ENCODE results near the gene PPP1R17.

PPP1R17 gene

DNA sequence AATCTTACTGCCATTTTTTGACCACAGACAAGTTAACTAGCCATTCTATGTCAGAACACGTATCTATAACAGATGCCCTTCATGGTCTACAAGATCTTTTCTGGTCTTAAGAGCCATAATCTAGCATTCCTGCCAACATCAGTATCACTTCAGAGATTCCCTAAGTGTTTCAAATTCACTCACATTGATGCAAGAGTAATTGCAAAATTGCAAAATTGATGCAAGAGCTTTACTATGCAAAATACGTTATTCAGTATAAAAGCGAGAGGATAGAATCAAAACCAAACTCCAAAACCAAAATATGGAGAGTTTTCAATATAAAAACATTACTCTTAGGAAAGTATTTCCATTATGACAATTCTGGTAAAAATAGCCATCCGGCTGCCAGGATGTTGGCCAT is 38.1 kb upstream of the PPP1R17 start:
- no peaks in the 10 kb centered on the region for H3K4me1 ChIP-seq (ENCODE audit: insufficient read depth, low read length, poor library complexity, severe bottlenecking)
- no peaks in the 10 kb centered on the region for H3K9me3 ChIP-seq (ENCODE audit: insufficient read depth, low read depth, low read length)
- no peaks in the 10 kb centered on the region for H4K20me1 ChIP-seq (ENCODE audit: insufficient read depth, low read length, poor library complexity, severe bottlenecking)
- no peaks in the 10 kb centered on the region for H3K36me3 ChIP-seq (ENCODE audit: insufficient read depth, low read length)
- H3K4me2 ChIP-seq (ENCODE audit: low read depth, low read length, poor library complexity, severe bottlenecking) = no peak overlapping the region
- H3F3A ChIP-seq (ENCODE audit: low read depth) = no peaks in the 10 kb centered on the region
- no peak overlapping the region for H2AFZ ChIP-seq (ENCODE audit: low read length)
- no peaks in the 10 kb centered on the region for H3K27me3 ChIP-seq (ENCODE audit: insufficient read depth, low read length, poor library complexity, severe bottlenecking)
- H3K9me2 ChIP-seq (replicated peaks; ENCODE audit: low read depth, low read length) = no peaks in the 10 kb centered on the region
- no peak overlapping the region for H3K4me3 ChIP-seq (ENCODE audit: low read length, poor library complexity, severe bottlenecking)
- no peaks in the 10 kb centered on the region for H3K79me2 ChIP-seq (ENCODE audit: insufficient read depth, low read length)
- no peak overlapping the region for H3K9ac ChIP-seq (ENCODE audit: low read depth, low read length, poor library complexity, severe bottlenecking)
- no peak for TF ChIP-seq EZH2phosphoT487 (IDR thresholded peaks at IDR 0.05; ENCODE audit: borderline replicate concordance)
- TF ChIP-seq, protein P1, sequence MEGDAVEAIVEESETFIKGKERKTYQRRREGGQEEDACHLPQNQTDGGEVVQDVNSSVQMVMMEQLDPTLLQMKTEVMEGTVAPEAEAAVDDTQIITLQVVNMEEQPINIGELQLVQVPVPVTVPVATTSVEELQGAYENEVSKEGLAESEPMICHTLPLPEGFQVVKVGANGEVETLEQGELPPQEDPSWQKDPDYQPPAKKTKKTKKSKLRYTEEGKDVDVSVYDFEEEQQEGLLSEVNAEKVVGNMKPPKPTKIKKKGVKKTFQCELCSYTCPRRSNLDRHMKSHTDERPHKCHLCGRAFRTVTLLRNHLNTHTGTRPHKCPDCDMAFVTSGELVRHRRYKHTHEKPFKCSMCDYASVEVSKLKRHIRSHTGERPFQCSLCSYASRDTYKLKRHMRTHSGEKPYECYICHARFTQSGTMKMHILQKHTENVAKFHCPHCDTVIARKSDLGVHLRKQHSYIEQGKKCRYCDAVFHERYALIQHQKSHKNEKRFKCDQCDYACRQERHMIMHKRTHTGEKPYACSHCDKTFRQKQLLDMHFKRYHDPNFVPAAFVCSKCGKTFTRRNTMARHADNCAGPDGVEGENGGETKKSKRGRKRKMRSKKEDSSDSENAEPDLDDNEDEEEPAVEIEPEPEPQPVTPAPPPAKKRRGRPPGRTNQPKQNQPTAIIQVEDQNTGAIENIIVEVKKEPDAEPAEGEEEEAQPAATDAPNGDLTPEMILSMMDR (conservative IDR thresholded peaks at IDR 0.05; ENCODE audit: low read length) = no peak

DNA sequence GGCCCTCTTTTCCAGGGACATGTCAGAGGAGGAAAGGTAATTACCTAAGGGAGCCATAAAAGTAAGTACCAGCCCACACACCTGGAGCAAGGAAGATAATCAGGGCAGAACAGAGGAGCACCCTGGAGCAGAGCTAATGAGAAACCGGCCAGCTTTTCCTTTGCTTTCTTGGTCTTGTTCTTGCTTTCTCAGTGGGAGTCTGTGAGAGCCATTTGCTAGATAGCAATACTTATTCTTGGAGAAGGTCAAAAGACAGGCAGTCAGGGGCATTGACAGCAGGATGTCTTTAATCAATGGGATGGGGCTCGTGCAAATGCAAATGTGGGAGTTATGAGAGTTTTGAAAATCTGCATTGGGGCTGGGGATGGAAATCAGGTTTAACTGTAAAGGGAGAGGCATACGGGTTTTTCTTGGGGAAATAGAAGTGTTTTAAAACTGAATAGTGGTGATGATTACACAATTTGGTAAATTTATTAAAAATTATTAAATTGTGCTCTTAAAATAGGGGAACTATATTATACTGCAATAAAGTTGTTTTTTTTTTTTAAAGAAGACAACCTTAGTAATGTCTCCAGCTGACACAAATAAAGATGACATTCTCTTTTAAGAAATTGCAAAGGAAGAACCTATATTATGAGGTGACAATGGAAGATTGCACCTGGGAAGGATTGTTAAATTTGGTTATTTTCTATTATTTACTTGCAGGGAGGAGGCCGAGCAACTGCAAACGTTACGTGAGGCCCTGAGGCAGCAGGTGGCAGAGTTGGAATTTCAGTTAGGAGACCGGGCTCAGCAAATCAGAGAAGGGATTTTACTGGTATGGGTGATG is 35.6 kb upstream of the PPP1R17 start:
- Histone ChIP-seq H3K79me2 (ENCODE audit: insufficient read depth, low read length) (no peaks in the 10 kb centered on the region), H3K27me3 (ENCODE audit: insufficient read depth, low read length, poor library complexity, severe bottlenecking) (no peaks in the 10 kb centered on the region), H3K9me3 (ENCODE audit: insufficient read depth, low read depth, low read length) (no peaks in the 10 kb centered on the region), H3K9me2 (replicated peaks; ENCODE audit: low read depth, low read length) (no peaks in the 10 kb centered on the region), H3K36me3 (ENCODE audit: insufficient read depth, low read length) (no peaks in the 10 kb centered on the region), H3K4me1 (ENCODE audit: insufficient read depth, low read length, poor library complexity, severe bottlenecking) (no peaks in the 10 kb centered on the region), H3K4me3 (ENCODE audit: low read length, poor library complexity, severe bottlenecking) (no peak overlapping the region), H3K9ac (ENCODE audit: low read depth, low read length, poor library complexity, severe bottlenecking) (no peak overlapping the region), H3F3A (ENCODE audit: low read depth) (no peaks in the 10 kb centered on the region), H3K4me2 (ENCODE audit: low read depth, low read length, poor library complexity, severe bottlenecking) (no peak overlapping the region), H4K20me1 (ENCODE audit: insufficient read depth, low read length, poor library complexity, severe bottlenecking) (no peaks in the 10 kb centered on the region), H2AFZ (ENCODE audit: low read length) (no peak overlapping the region)
- TF ChIP-seq, protein P1 (conservative IDR thresholded peaks at IDR 0.05; ENCODE audit: low read length) = no peak
- no peak for TF ChIP-seq EZH2phosphoT487 (IDR thresholded peaks at IDR 0.05; ENCODE audit: borderline replicate concordance)

DNA sequence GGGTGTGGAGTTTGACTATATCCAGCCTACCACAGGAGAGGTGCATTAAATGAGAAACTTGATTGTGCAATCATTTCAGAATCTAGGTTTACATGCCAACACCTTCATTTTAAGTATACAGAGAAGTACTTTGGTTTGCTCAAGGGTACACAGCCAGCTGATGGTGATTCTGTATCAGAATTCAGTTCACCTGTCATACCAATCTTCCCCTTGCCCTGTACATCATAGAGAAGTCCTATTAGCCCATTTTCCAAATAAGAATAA is 35.0 kb upstream of the PPP1R17 start:
- Histone ChIP-seq H3K79me2 (ENCODE audit: insufficient read depth, low read length) (no peaks in the 10 kb centered on the region), H3K9me3 (ENCODE audit: insufficient read depth, low read depth, low read length) (no peaks in the 10 kb centered on the region), H3F3A (ENCODE audit: low read depth) (no peaks in the 10 kb centered on the region), H3K36me3 (ENCODE audit: insufficient read depth, low read length) (no peaks in the 10 kb centered on the region), H3K4me3 (ENCODE audit: low read length, poor library complexity, severe bottlenecking) (no peak overlapping the region), H3K27me3 (ENCODE audit: insufficient read depth, low read length, poor library complexity, severe bottlenecking) (no peaks in the 10 kb centered on the region), H2AFZ (ENCODE audit: low read length) (no peak overlapping the region), H3K4me2 (ENCODE audit: low read depth, low read length, poor library complexity, severe bottlenecking) (no peak overlapping the region), H3K4me1 (ENCODE audit: insufficient read depth, low read length, poor library complexity, severe bottlenecking) (no peaks in the 10 kb centered on the region), H3K9me2 (replicated peaks; ENCODE audit: low read depth, low read length) (no peaks in the 10 kb centered on the region), H3K9ac (ENCODE audit: low read depth, low read length, poor library complexity, severe bottlenecking) (no peak overlapping the region), H4K20me1 (ENCODE audit: insufficient read depth, low read length, poor library complexity, severe bottlenecking) (no peaks in the 10 kb centered on the region)
- TF ChIP-seq, protein P1 (conservative IDR thresholded peaks at IDR 0.05; ENCODE audit: low read length) = no peak
- TF ChIP-seq EZH2phosphoT487 (IDR thresholded peaks at IDR 0.05; ENCODE audit: borderline replicate concordance) = no peak

All from Loucy (cell line).